T-helper 2 cell treated with Interferon-gamma antibody and Interleukin-4, amounts not matched to agents 5 μg/mL and 100 μg/mL, for 36 hours (primary cell): ENCODE measurements around the gene MAP3K3.

Experiments used
- DNase-seq: peaks from one replicate; pipeline ENCODE4 v3.0.0; 2021; ENCODE audit warnings: low spot score
- H3K27ac Mint-ChIP-seq: one replicate; pipeline ENCODE4 v1.8.0; 2021; ENCODE audit warnings: mild to moderate bottlenecking, mixed read lengths
- H3K27me3 Mint-ChIP-seq: one replicate; pipeline ENCODE4 v1.8.0; 2021; ENCODE audit warnings: low read depth, mixed read lengths
- H3K36me3 Mint-ChIP-seq: one replicate; pipeline ENCODE4 v1.8.0; 2021; ENCODE audit warnings: low read depth, mixed read lengths
- H3K4me1 Mint-ChIP-seq: one replicate; pipeline ENCODE4 v1.8.0; 2021; ENCODE audit warnings: low read depth, mixed read lengths
- H3K4me3 Mint-ChIP-seq: one replicate; pipeline ENCODE4 v1.8.0; 2022; ENCODE audit warnings: mild to moderate bottlenecking, moderate library complexity, mixed read lengths
- H3K9me3 Mint-ChIP-seq: one replicate; pipeline ENCODE4 v1.8.0; 2021; ENCODE audit warnings: mixed read lengths

Gene MAP3K3

DNA sequence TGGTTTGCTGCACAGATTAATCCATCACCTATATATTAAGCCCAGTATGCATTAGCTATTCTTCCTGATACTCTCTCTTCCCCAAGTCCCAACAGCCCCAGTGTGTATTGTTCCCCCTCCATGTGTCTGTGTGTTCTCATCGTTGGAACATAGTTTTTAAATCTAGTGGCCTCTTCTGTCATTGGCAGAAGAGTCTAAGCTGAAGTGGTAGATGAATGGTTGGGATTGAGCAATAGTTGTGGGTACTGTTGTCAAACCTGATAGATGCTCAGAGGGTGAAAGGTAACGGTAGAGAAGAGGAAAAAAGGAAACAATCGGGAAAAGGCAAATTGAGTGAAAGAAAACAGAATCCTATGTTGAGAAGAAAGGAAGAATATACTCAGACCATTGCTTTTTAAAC is 29.9 kb downstream of the MAP3K3 start:
- no peaks in the 10 kb centered on the region for H3K27me3 Mint-ChIP-seq
- H3K27ac Mint-ChIP-seq = no peak overlapping the region
- H3K4me1 Mint-ChIP-seq = peaks cover 5% of the 10 kb centered on the region
- peaks cover 20% of the 10 kb centered on the region for H3K36me3 Mint-ChIP-seq
- no peak for DNase-seq
- H3K4me3 Mint-ChIP-seq = no peak overlapping the region
- no peaks in the 10 kb centered on the region for H3K9me3 Mint-ChIP-seq

DNA sequence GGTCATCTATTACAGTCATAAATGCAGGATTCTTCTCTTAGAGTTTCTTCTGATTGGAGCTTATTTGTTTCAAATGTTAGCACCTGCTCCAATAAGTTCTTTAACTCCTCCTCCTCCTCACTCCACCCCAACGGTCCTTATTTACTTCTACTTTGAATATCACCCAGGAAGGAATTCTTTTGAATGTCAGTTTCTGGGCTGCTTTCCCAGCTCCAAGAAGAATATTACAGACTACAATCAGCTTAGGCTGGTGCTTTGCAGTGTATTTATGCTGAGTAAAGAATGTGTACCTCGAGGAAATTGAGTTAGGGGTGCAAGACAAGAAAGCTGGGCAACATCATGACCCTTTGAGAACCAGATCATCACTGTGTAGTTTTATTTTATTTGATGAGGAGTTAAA is 30.8 kb downstream of the MAP3K3 start:
- H3K4me3 Mint-ChIP-seq = no peak overlapping the region
- no peaks in the 10 kb centered on the region for H3K9me3 Mint-ChIP-seq
- no peak for DNase-seq
- peaks cover 5% of the 10 kb centered on the region for H3K4me1 Mint-ChIP-seq
- peaks cover 23% of the 10 kb centered on the region for H3K36me3 Mint-ChIP-seq
- H3K27ac Mint-ChIP-seq = no peak overlapping the region
- no peaks in the 10 kb centered on the region for H3K27me3 Mint-ChIP-seq

DNA sequence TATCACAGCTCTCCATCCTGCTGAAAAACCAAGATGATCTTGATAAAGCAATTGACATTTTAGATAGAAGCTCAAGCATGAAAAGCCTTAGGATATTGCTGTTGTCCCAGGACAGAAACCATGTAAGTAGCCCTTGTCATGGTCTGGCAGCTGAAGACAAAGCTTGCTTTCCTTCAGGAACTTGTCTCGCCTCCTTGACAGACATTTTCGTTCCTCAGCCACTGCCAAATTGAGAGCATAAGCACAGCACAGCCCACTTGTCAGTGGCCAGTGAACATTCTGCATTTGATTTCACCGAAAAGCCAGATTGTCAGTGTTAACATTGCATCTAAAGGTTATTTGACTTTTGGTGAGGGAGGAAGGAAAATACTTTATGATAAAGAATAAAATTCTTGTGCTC is 35.6 kb downstream of the MAP3K3 start:
- Mint-ChIP-seq H3K4me1 (no peaks in the 10 kb centered on the region), H3K27me3 (no peaks in the 10 kb centered on the region), H3K27ac (no peak overlapping the region), H3K36me3 (peaks cover 15% of the 10 kb centered on the region), H3K9me3 (no peaks in the 10 kb centered on the region), H3K4me3 (no peak overlapping the region)
- no peak for DNase-seq

DNA sequence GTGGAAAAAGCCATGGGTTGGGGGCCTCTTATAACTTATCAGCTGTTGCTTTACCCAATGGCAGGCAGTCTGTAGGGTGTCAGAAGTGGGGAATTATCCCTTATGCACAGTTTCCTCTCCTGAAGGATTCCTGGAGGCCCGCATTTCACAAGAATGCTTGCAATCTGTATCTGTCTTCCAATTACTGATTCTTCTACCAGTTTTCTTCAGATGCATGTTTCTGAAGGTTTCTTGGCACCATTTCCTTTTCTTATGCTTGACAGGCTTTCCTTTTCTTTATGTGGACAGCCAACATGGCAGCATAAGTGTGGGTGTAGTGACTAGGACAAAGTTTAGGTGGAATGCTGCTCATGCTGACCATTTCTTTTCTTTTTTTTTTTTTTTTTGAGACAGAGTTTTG is 36.1 kb downstream of the MAP3K3 start:
- H3K27me3 Mint-ChIP-seq = no peaks in the 10 kb centered on the region
- H3K4me3 Mint-ChIP-seq = no peak overlapping the region
- H3K9me3 Mint-ChIP-seq = no peaks in the 10 kb centered on the region
- DNase-seq = no peak
- H3K4me1 Mint-ChIP-seq = no peaks in the 10 kb centered on the region
- peaks cover 12% of the 10 kb centered on the region for H3K36me3 Mint-ChIP-seq
- no peak overlapping the region for H3K27ac Mint-ChIP-seq

DNA sequence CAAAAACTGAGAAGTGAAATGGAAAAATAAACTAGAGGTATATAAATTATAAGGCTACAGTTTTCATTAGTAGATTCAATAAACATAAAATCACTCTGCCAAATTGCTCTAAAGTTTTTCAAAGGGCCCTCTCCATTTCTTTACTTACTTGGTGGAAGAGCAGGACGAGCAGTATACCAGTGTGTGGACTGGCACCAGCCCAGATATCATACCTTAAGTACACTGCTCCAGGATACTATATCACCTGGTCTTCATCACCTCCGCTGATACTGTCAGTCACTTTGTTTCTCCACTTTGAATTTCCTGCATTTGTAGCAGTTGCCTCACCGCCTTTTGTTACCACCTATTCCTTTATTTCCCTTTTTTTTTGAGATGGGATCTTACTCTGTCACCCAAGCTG is 37.6 kb downstream of the MAP3K3 start:
- H3K36me3 Mint-ChIP-seq = peaks cover 12% of the 10 kb centered on the region
- H3K4me3 Mint-ChIP-seq = no peak overlapping the region
- no peaks in the 10 kb centered on the region for H3K27me3 Mint-ChIP-seq
- H3K4me1 Mint-ChIP-seq = no peaks in the 10 kb centered on the region
- H3K9me3 Mint-ChIP-seq = no peaks in the 10 kb centered on the region
- no peak overlapping the region for H3K27ac Mint-ChIP-seq
- no peak for DNase-seq

DNA sequence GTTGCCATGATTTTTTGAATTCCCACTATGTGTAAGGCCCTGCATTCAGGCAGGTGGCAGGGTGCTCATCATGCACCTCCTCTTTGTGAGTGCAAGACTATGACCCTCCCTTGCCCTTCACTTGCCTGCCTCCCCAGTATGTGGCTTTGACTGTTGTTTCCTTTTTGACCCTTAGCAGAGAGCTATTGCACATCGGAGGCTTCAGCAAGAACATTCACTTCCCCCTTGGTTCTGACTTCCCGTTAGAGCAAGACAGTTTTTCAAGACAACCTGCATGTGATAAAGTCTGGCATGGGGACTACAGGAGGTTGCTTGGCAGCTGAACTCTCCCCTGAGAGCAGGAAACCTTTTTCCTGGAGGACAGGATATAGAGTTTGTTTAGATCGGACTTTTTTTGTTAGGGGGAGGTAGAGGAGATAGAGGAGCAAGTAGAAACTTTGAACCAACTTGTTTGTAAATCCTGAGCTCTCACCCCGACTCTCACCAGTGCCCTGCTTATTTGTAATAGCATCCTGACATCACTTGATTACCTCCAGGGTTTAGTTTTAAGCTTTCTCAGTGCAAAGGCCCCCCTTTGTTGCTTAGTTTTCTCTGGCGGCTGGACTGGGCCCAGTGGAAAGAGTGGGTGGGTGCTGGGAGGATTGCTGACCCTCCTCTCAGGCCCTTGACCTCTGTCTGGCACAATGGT is 43.5 kb downstream of the MAP3K3 start:
- Mint-ChIP-seq H3K27ac (peak overlapping the region; percentile 22), H3K4me1 (peaks cover 5% of the 10 kb centered on the region), H3K4me3 (no peak overlapping the region), H3K9me3 (no peaks in the 10 kb centered on the region), H3K36me3 (peaks cover 8% of the 10 kb centered on the region), H3K27me3 (no peaks in the 10 kb centered on the region)
- DNase-seq = no peak

DNA sequence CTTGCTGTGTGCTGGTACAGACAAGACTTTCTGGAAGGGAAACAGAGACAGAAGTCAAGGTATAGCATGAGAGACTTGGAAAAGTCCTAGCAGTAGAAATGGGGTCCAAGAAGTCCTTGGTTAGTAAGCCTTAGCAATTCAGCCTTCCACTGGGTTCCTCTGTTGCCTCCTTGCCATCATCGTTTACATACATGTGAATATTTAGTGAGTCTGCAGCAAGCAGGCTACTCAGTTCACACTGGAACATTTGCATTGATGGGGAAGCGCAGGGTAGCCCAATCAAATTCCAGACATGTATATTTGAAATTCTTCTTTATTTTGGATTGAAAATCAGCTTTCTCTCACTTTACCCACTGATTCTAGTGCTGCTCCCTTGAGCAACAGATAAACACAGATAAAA is 50.6 kb downstream of the MAP3K3 start:
- H3K9me3 Mint-ChIP-seq = no peaks in the 10 kb centered on the region
- peaks cover 7% of the 10 kb centered on the region for H3K36me3 Mint-ChIP-seq
- DNase-seq = no peak
- H3K4me1 Mint-ChIP-seq = no peaks in the 10 kb centered on the region
- no peak overlapping the region for H3K4me3 Mint-ChIP-seq
- H3K27ac Mint-ChIP-seq = no peak overlapping the region
- no peaks in the 10 kb centered on the region for H3K27me3 Mint-ChIP-seq

DNA sequence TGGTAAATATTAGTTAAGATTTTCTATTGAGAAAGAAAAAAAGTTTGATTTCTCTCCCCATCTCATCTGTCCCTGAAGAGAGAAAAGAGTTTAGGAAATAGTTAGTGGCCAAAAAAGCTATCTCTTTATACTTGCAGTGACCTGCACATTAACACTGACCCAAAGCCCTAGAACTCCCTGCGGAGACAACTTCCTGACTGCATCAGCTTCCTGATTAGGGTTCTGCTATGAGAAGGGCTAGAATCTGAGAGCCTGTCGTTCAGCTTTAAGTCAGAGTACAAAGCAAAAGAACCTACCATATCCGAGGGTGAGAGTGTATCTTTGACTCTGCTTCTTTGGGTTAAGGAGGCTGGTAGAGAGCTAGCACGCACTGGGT is 53.0 kb downstream of the MAP3K3 start:
- Mint-ChIP-seq H3K27ac (no peak overlapping the region), H3K4me3 (no peak overlapping the region), H3K4me1 (no peaks in the 10 kb centered on the region), H3K9me3 (no peaks in the 10 kb centered on the region), H3K27me3 (no peaks in the 10 kb centered on the region), H3K36me3 (peaks cover 8% of the 10 kb centered on the region)
- no peak for DNase-seq

DNA sequence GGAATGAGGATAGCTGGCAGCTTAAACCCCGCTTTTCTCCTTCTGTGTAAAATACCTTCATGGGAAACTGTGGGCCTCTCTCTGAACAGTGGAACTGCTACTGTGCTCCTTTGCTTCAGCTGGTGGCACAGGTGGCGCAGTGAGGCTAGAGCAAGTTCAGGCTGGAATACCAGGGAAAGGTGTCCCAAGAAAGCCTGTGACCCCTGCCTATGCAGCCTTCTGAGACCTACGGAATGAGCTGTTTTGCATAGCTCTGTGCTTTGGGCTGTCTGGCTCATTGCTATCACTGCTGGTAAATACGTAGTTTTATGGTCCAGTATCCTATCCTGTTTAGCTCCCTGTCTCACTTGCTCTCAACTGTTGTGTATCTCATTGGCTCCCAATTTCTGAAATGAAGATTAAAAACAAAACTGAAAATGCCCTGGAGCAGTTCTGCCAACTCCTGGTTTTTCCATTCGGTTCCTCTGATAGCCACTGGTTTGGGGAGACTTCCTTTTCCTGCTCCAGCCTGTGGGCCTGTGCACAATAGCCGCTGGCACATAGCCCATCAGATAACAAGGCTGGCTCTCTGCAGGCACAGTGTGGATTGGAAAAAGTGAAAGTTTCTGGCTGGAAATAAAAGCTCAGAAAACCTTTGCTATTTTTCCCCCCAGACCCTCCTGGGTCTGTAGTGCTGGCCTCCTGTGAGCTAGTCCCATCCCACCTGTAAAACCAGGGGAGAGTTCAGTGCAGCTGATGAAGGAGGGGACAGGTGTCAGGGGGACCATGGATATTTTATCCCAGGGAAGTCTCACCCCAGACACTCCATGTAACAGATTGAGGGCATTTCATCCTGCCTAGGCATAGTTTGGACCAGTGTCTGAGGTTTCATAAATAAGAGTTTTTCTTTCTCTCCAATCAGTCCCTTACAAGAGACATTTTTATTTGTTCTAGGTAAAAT is 53.7 kb downstream of the MAP3K3 start:
- DNase-seq = no peak
- Mint-ChIP-seq H3K36me3 (peaks cover 5% of the 10 kb centered on the region), H3K4me3 (no peak overlapping the region), H3K9me3 (no peaks in the 10 kb centered on the region), H3K27ac (no peak overlapping the region), H3K4me1 (no peaks in the 10 kb centered on the region), H3K27me3 (no peaks in the 10 kb centered on the region)

DNA sequence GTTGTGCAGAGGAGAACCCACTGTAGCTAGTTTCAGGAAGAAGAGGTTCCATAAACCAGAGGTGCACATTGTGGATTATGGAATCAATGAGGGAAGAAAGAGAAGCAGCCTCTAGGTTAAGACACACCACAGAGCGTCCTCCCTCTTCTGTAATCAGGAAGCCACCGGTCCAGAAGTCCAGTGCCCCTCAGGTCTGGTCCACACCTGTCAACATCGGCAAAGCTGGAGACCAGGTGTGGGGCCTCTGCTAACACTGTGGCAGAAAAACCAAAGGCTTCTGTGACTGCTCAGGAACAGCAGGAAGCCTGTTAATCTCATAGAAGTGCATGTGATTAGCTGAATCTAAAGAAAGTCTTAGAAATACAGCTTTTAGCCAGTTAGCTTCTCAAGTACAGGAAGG is 54.4 kb downstream of the MAP3K3 start:
- Mint-ChIP-seq H3K9me3 (no peaks in the 10 kb centered on the region), H3K27me3 (no peaks in the 10 kb centered on the region), H3K36me3 (peaks cover 4% of the 10 kb centered on the region), H3K27ac (no peak overlapping the region), H3K4me3 (no peak overlapping the region), H3K4me1 (no peaks in the 10 kb centered on the region)
- no peak for DNase-seq

DNA sequence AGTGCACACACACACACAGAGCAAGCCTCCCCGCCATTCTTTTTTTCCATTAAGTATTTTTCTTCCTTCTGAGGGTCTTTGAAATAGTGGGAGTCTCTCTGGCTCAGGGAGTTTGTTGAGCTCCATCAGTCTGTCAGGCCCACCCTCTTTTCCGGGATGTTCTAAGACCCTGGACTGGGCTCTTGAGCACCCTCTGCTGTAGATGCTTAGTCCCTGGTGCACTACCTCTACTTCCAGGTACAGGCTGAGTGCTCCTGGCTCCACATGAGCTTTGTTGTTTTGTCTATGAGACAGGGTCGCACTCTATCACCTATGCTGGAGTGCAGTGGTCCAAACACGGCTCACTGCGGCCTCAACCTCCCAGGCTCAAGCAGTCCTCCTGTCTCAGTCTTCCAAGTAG is 57.0 kb downstream of the MAP3K3 start:
- no peak overlapping the region for H3K4me3 Mint-ChIP-seq
- no peak overlapping the region for H3K27ac Mint-ChIP-seq
- H3K36me3 Mint-ChIP-seq = peaks cover 6% of the 10 kb centered on the region
- no peaks in the 10 kb centered on the region for H3K27me3 Mint-ChIP-seq
- DNase-seq = no peak
- no peaks in the 10 kb centered on the region for H3K9me3 Mint-ChIP-seq
- H3K4me1 Mint-ChIP-seq = no peaks in the 10 kb centered on the region

DNA sequence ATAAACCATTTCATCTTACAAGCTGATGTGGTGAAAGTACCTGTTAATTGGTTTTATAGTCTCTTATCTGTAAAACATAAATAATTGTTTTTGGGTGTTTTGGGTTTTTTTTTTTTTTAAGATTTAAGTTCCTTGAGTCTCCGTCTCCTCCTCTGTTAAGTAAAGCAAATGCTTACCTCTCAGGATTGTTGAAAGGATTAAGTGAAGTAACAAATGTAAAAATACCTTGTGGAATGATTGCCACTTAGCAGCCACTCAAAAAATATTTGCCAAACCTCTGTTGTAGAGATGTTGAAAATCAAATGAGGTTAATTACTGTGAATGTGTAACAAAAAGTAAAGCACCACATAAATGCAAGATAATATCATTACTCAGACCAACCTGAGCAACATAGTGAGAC is 58.5 kb downstream of the MAP3K3 start:
- no peaks in the 10 kb centered on the region for H3K27me3 Mint-ChIP-seq
- no peak overlapping the region for H3K4me3 Mint-ChIP-seq
- peaks cover under 1% of the 10 kb centered on the region for H3K4me1 Mint-ChIP-seq
- no peak for DNase-seq
- no peak overlapping the region for H3K27ac Mint-ChIP-seq
- H3K36me3 Mint-ChIP-seq = peaks cover 8% of the 10 kb centered on the region
- no peaks in the 10 kb centered on the region for H3K9me3 Mint-ChIP-seq

DNA sequence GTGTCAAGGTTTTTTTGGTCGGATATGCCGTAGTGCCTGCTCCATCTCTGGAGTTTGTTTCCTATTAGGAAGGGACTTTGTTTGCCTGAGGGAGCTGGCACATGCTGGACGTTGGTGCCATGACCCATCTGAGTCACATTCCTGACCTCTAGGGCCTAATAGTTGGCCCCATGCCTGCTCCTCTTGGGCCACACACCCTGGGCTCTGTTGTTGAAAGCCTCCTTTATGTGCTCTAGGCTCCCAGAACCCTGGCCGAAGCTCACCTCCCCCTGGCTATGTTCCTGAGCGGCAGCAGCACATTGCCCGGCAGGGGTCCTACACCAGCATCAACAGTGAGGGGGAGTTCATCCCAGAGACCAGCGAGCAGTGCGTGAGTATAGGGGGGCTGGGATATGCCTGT is 59.3 kb downstream of the MAP3K3 start:
- DNase-seq = no peak
- H3K36me3 Mint-ChIP-seq = peaks cover 13% of the 10 kb centered on the region
- peaks cover 1% of the 10 kb centered on the region for H3K4me1 Mint-ChIP-seq
- no peak overlapping the region for H3K4me3 Mint-ChIP-seq
- no peaks in the 10 kb centered on the region for H3K27me3 Mint-ChIP-seq
- no peak overlapping the region for H3K27ac Mint-ChIP-seq
- H3K9me3 Mint-ChIP-seq = no peaks in the 10 kb centered on the region

DNA sequence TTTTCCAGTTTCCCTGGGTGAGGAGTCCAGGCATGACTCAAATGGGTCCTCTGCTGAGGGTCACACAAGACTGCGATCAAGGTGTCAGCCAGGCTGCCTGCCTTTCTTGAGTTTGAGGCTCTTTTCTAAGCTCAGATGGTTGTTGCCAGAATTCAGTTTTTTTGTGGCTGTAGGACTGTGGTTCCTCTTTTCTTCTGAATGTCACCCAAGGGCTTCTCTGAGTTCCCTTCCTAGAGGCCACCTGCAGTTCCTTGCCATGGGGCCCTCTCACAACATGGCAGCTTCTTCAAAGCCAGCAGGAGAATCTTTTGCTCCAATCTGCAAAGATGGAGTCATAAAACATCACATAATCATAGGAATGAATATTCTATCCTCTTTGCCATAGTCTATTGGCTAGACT is 60.2 kb downstream of the MAP3K3 start:
- Mint-ChIP-seq H3K27ac (no peak overlapping the region), H3K27me3 (no peaks in the 10 kb centered on the region), H3K9me3 (no peaks in the 10 kb centered on the region), H3K4me3 (no peak overlapping the region), H3K36me3 (peaks cover 13% of the 10 kb centered on the region), H3K4me1 (peaks cover 1% of the 10 kb centered on the region)
- DNase-seq = no peak
